ENCODE measurements around the gene NAGK.
"Not testable (repeated sequence)": the region's sequence is repeated elsewhere in the genome, so short reads cannot be mapped to it uniquely, and the experiment has no call there.

The NAGK gene

GRCh38 chr2:71103809-71104208 is 35.4 kb downstream of the NAGK start:
- DNase-seq = no peak
- WGBS (ENCODE audit: extremely low coverage, insufficient coverage, insufficient read length) = no CpG with 5 or more reads among the region's 5 CpGs
- Histone ChIP-seq H3K27me3 (ENCODE audit: insufficient read depth, low read length) (no peaks in the 10 kb centered on the region), H3K79me1 (ENCODE audit: low read length) (peaks cover 1% of the 10 kb centered on the region), H2BK12ac (ENCODE audit: low read length) (no peak overlapping the region), H2AK5ac (ENCODE audit: low read length) (no peak overlapping the region), H3K4me3 (ENCODE audit: low read depth, low read length) (no peak overlapping the region), H2AFZ (ENCODE audit: insufficient read depth, low read length, poor library complexity) (no peak overlapping the region), H3K9ac (ENCODE audit: low read length) (no peak overlapping the region), H3K79me2 (ENCODE audit: control insufficient read depth, insufficient read depth, low read length, poor library complexity) (no peaks in the 10 kb centered on the region), H3K9me3 (ENCODE audit: insufficient read depth, low read depth, low read length) (no peaks in the 10 kb centered on the region), H3K4ac (ENCODE audit: low read depth, low read length) (no peak overlapping the region), H4K12ac (ENCODE audit: low read depth, low read length) (no peak overlapping the region), H3K4me1 (ENCODE audit: control insufficient read depth in 1 of 2, insufficient read depth in 2 of 2, low read length in 2 of 2) (peaks cover 2 to 3% of the 10 kb centered on the region in 2 experiments), H3K14ac (ENCODE audit: low read length) (no peak overlapping the region), H3K18ac (ENCODE audit: low read length) (no peak overlapping the region), H3K36me3 (ENCODE audit: control insufficient read depth in 1 of 2, insufficient read depth in 2 of 2, low read length in 2 of 2) (no peaks in the 10 kb centered on the region), H3K4me2 (ENCODE audit: low read length) (no peak overlapping the region), H2BK120ac (ENCODE audit: insufficient read depth, low read length, poor library complexity) (no peak overlapping the region), H4K91ac (ENCODE audit: low read depth, low read length) (no peak overlapping the region), H3K27ac (ENCODE audit: low read depth, low read length) (no peak overlapping the region), H4K8ac (ENCODE audit: low read depth, low read length) (no peak overlapping the region), H2BK5ac (ENCODE audit: low read depth, low read length, poor library complexity) (no peak overlapping the region), H3K23ac (ENCODE audit: low read length) (no peak overlapping the region)

GRCh38 chr2:71106463-71106862 is 38.0 kb downstream of the NAGK start:
- not testable (repeated sequence) for H3K79me1 ChIP-seq (ENCODE audit: low read length); H3K79me2 ChIP-seq (ENCODE audit: control insufficient read depth, insufficient read depth, low read length, poor library complexity); H3K14ac ChIP-seq (ENCODE audit: low read length); H3K27ac ChIP-seq (ENCODE audit: low read depth, low read length); H2BK12ac ChIP-seq (ENCODE audit: low read length); H3K4ac ChIP-seq (ENCODE audit: low read depth, low read length); H2AFZ ChIP-seq (ENCODE audit: insufficient read depth, low read length, poor library complexity); H3K23ac ChIP-seq (ENCODE audit: low read length); H2BK5ac ChIP-seq (ENCODE audit: low read depth, low read length, poor library complexity); H3K4me2 ChIP-seq (ENCODE audit: low read length); H4K8ac ChIP-seq (ENCODE audit: low read depth, low read length); H4K91ac ChIP-seq (ENCODE audit: low read depth, low read length); H2AK5ac ChIP-seq (ENCODE audit: low read length); H4K12ac ChIP-seq (ENCODE audit: low read depth, low read length); H3K4me1 ChIP-seq (ENCODE audit: control insufficient read depth in 1 of 2, insufficient read depth in 2 of 2, low read length in 2 of 2); H3K9me3 ChIP-seq (ENCODE audit: insufficient read depth, low read depth, low read length); H3K36me3 ChIP-seq (ENCODE audit: control insufficient read depth in 1 of 2, insufficient read depth in 2 of 2, low read length in 2 of 2); H3K18ac ChIP-seq (ENCODE audit: low read length); H3K27me3 ChIP-seq (ENCODE audit: insufficient read depth, low read length); H3K4me3 ChIP-seq (ENCODE audit: low read depth, low read length); H3K9ac ChIP-seq (ENCODE audit: low read length); H2BK120ac ChIP-seq (ENCODE audit: insufficient read depth, low read length, poor library complexity)
- WGBS (ENCODE audit: extremely low coverage, insufficient coverage, insufficient read length) = no CpG with 5 or more reads among the region's 6 CpGs
- peak in 1 of 2 donors; percentile 26 for DNase-seq

GRCh38 chr2:71108091-71108490 is 39.6 kb downstream of the NAGK start:
- Histone ChIP-seq H3K18ac (ENCODE audit: low read length) (no peak overlapping the region), H3K4me3 (ENCODE audit: low read depth, low read length) (no peak overlapping the region), H4K8ac (ENCODE audit: low read depth, low read length) (no peak overlapping the region), H3K4me1 (ENCODE audit: control insufficient read depth in 1 of 2, insufficient read depth in 2 of 2, low read length in 2 of 2) (no peaks in the 10 kb centered on the region), H3K23ac (ENCODE audit: low read length) (no peak overlapping the region), H3K36me3 (ENCODE audit: control insufficient read depth in 1 of 2, insufficient read depth in 2 of 2, low read length in 2 of 2) (no peaks in the 10 kb centered on the region), H2BK12ac (ENCODE audit: low read length) (no peak overlapping the region), H3K27ac (ENCODE audit: low read depth, low read length) (no peak overlapping the region), H3K27me3 (ENCODE audit: insufficient read depth, low read length) (no peaks in the 10 kb centered on the region), H4K91ac (ENCODE audit: low read depth, low read length) (no peak overlapping the region), H2AFZ (ENCODE audit: insufficient read depth, low read length, poor library complexity) (no peak overlapping the region), H2AK5ac (ENCODE audit: low read length) (no peak overlapping the region), H3K14ac (ENCODE audit: low read length) (no peak overlapping the region), H2BK120ac (ENCODE audit: insufficient read depth, low read length, poor library complexity) (no peak overlapping the region), H3K4ac (ENCODE audit: low read depth, low read length) (no peak overlapping the region), H2BK5ac (ENCODE audit: low read depth, low read length, poor library complexity) (no peak overlapping the region), H3K9ac (ENCODE audit: low read length) (no peak overlapping the region), H4K12ac (ENCODE audit: low read depth, low read length) (no peak overlapping the region), H3K79me2 (ENCODE audit: control insufficient read depth, insufficient read depth, low read length, poor library complexity) (no peaks in the 10 kb centered on the region), H3K4me2 (ENCODE audit: low read length) (no peak overlapping the region), H3K79me1 (ENCODE audit: low read length) (no peaks in the 10 kb centered on the region), H3K9me3 (ENCODE audit: insufficient read depth, low read depth, low read length) (no peaks in the 10 kb centered on the region)
- no CpG with 5 or more reads among the region's 2 CpGs for WGBS (ENCODE audit: extremely low coverage, insufficient coverage, insufficient read length)
- no peak for DNase-seq

GRCh38 chr2:71113843-71114242 is 45.4 kb downstream of the NAGK start:
- H3K4ac ChIP-seq (ENCODE audit: low read depth, low read length) = no peak overlapping the region
- no peak overlapping the region for H4K12ac ChIP-seq (ENCODE audit: low read depth, low read length)
- H3K23ac ChIP-seq (ENCODE audit: low read length) = no peak overlapping the region
- H2BK12ac ChIP-seq (ENCODE audit: low read length) = no peak overlapping the region
- peaks cover 15 to 19% of the 10 kb centered on the region in 2 experiments for H3K36me3 ChIP-seq (ENCODE audit: control insufficient read depth in 1 of 2, insufficient read depth in 2 of 2, low read length in 2 of 2)
- H3K4me3 ChIP-seq (ENCODE audit: low read depth, low read length) = no peak overlapping the region
- H3K4me1 ChIP-seq (ENCODE audit: control insufficient read depth in 1 of 2, insufficient read depth in 2 of 2, low read length in 2 of 2) = no peaks in the 10 kb centered on the region
- no peaks in the 10 kb centered on the region for H3K79me1 ChIP-seq (ENCODE audit: low read length)
- no peak overlapping the region for H3K4me2 ChIP-seq (ENCODE audit: low read length)
- H3K79me2 ChIP-seq (ENCODE audit: control insufficient read depth, insufficient read depth, low read length, poor library complexity) = no peaks in the 10 kb centered on the region
- H3K18ac ChIP-seq (ENCODE audit: low read length) = no peak overlapping the region
- H3K27ac ChIP-seq (ENCODE audit: low read depth, low read length) = no peak overlapping the region
- H4K91ac ChIP-seq (ENCODE audit: low read depth, low read length) = no peak overlapping the region
- DNase-seq = no peak
- no peak overlapping the region for H4K8ac ChIP-seq (ENCODE audit: low read depth, low read length)
- H3K27me3 ChIP-seq (ENCODE audit: insufficient read depth, low read length) = no peaks in the 10 kb centered on the region
- no peak overlapping the region for H3K9ac ChIP-seq (ENCODE audit: low read length)
- no CpG with 5 or more reads among the region's 1 CpG for WGBS (ENCODE audit: extremely low coverage, insufficient coverage, insufficient read length)
- peaks cover 3% of the 10 kb centered on the region for H3K9me3 ChIP-seq (ENCODE audit: insufficient read depth, low read depth, low read length)
- H2BK5ac ChIP-seq (ENCODE audit: low read depth, low read length, poor library complexity) = no peak overlapping the region
- H2BK120ac ChIP-seq (ENCODE audit: insufficient read depth, low read length, poor library complexity) = no peak overlapping the region
- H2AK5ac ChIP-seq (ENCODE audit: low read length) = no peak overlapping the region
- no peak overlapping the region for H3K14ac ChIP-seq (ENCODE audit: low read length)
- H2AFZ ChIP-seq (ENCODE audit: insufficient read depth, low read length, poor library complexity) = no peak overlapping the region

Data from trophoblast cell (in vitro differentiated cells and primary cell).